ENCODE results near the gene FOS. TPM values are rescaled to one million over a fixed set of nuclear protein-coding genes. Genes with fewer than 3 reads are reported as not detected.

The FOS gene
- total and polyA plus RNA-seq, 2 experiments from 2014 or later, result 47.3 to 54.8 TPM

GRCh38 chr14:75322746-75323145 lies 44.1 kb downstream of the FOS start (continued):
- no peak for TF ChIP-seq ZNF462 (CRISPR knock-in tag; IDR thresholded peaks at IDR 0.05)
- no peak for TF ChIP-seq REST (IDR thresholded peaks at IDR 0.05; ENCODE audit: unreplicated experiment)
- TF ChIP-seq ZNF114 (CRISPR knock-in tag; IDR thresholded peaks at IDR 0.05), result no peak
- TF ChIP-seq EZH2phosphoT487 (IDR thresholded peaks at IDR 0.05; ENCODE audit: unreplicated experiment), result no peak
- no peak for TF ChIP-seq CREB1 (CRISPR knock-in tag; IDR thresholded peaks at IDR 0.05; ENCODE audit: low read depth)
- no peak for TF ChIP-seq POLR2AphosphoS5 (IDR thresholded peaks at IDR 0.05; ENCODE audit: low read depth)
- TF ChIP-seq NANOG (IDR thresholded peaks at IDR 0.05; ENCODE audit: borderline replicate concordance), result no peak

Measured in GM23338 (cell line).